ENCODE measurements around the gene TEX19. TPM values are rescaled to one million over a fixed set of nuclear protein-coding genes. Genes with fewer than 3 reads are reported as not detected.

The TEX19 gene
- total RNA-seq, 1 experiment from 2014 or later: 0.21 TPM

GRCh38 chr17:82344175-82344907 is 14.7 kb upstream of the TEX19 start:
- intact Hi-C loops (cut with micrococcal nuclease; ENCODE audit: unreplicated experiment) (no loop called here), in situ Hi-C loops (cut with HindIII; ENCODE audit: low pct_unique_long_range_greater_than_20kb, low sequenced_read_pairs) (loop anchor here (10.0 kb wide), 1 partner anchor 50 kb away; no protein-coding TSS in a partner anchor)
- DNase-seq (ENCODE audit: low read depth, low spot score) (no peak), ATAC-seq (no peak)
- Histone ChIP-seq H3K4me1 (ENCODE audit: control insufficient read depth, insufficient read depth, low read length) (peaks cover 42% of the 10 kb centered on the region), H3K4me3 (ENCODE audit: low read depth in 2 of 2, low read length in 2 of 2) (no peak overlapping the region), H3K36me3 (ENCODE audit: control insufficient read depth, insufficient read depth, low read length) (no peaks in the 10 kb centered on the region), H3K9me3 (ENCODE audit: control insufficient read depth, insufficient read depth, low read depth, low read length) (no peaks in the 10 kb centered on the region), H3K27ac (ENCODE audit: low read length) (no peak overlapping the region), H3K27me3 (ENCODE audit: control insufficient read depth, insufficient read depth, low read length) (no peaks in the 10 kb centered on the region)
- BruUV-seq (replicated peaks): no TSS peak
- TF ChIP-seq SIN3A (IDR thresholded peaks at IDR 0.05; ENCODE audit: borderline replicate concordance, insufficient read depth, low read depth, low read length): no peak
- no peak for TF ChIP-seq REST (IDR thresholded peaks at IDR 0.05; ENCODE audit: insufficient read depth in 1 of 2, low read depth in 2 of 2, low read length in 1 of 2)
- TF ChIP-seq POLR2AphosphoS5 (IDR thresholded peaks at IDR 0.05; ENCODE audit: low read depth, low read length): no peak
- TF ChIP-seq, protein P1, sequence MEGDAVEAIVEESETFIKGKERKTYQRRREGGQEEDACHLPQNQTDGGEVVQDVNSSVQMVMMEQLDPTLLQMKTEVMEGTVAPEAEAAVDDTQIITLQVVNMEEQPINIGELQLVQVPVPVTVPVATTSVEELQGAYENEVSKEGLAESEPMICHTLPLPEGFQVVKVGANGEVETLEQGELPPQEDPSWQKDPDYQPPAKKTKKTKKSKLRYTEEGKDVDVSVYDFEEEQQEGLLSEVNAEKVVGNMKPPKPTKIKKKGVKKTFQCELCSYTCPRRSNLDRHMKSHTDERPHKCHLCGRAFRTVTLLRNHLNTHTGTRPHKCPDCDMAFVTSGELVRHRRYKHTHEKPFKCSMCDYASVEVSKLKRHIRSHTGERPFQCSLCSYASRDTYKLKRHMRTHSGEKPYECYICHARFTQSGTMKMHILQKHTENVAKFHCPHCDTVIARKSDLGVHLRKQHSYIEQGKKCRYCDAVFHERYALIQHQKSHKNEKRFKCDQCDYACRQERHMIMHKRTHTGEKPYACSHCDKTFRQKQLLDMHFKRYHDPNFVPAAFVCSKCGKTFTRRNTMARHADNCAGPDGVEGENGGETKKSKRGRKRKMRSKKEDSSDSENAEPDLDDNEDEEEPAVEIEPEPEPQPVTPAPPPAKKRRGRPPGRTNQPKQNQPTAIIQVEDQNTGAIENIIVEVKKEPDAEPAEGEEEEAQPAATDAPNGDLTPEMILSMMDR (IDR thresholded peaks at IDR 0.05): no peak
- TF ChIP-seq TCF7L2 (IDR thresholded peaks at IDR 0.05; ENCODE audit: low read depth, low read length): no peak
- ChIA-PET POLR2A (interaction anchor here (0.7 kb wide), 1 partner anchor 73 kb away, joined by 4 read pairs; no protein-coding TSS in a partner anchor), CTCF (no interaction called here)

DNA sequence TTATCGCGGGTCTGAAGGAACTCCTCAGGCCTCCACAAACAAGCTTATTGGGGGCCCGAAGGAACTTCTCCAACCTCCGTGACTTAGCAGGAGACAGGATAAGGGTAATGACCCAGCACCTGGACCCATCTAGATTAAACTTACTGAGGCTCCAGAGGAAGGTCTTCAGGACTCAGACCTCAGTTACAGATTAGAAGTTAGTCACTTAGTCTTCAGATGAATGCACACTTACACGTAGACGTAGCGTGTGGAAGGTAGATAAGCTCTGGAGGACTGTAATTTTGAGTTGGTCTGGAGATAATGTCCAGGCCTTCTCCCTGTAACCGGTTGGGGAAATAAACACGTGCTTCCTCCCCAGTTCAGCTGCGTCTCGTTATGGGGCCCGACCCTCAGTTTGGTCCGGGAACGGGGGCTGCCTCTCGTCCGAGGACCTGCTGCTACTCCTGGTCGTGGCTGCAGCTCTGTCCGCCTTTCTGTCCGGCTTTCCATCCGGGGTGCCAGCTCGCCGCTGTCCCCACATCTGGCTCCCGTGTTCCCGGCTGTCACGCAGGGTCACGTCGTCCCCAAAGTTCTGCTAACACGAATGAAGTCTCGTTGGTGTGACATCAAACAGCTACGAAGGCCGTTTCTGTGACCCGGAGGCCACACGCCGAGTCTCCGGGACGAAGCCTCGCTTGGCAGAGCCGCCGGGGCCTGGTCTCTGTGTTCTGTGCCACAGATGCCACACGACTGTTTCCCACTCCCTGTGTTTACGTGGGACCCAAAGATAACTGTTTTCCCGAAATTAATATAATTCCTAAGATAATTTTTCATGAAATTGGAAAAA is 13.7 kb upstream of the TEX19 start:
- no peak overlapping the region for H3K4me3 ChIP-seq (ENCODE audit: low read depth in 2 of 2, low read length in 2 of 2)
- H3K4me1 ChIP-seq (ENCODE audit: control insufficient read depth, insufficient read depth, low read length): peaks cover 43% of the 10 kb centered on the region
- ChIA-PET CTCF (no interaction called here), POLR2A (no interaction called here)
- intact Hi-C loops (cut with micrococcal nuclease; ENCODE audit: unreplicated experiment): no loop called here
- ATAC-seq: no peak
- no peak for TF ChIP-seq SIN3A (IDR thresholded peaks at IDR 0.05; ENCODE audit: borderline replicate concordance, insufficient read depth, low read depth, low read length)
- TF ChIP-seq TCF7L2 (IDR thresholded peaks at IDR 0.05; ENCODE audit: low read depth, low read length): no peak
- no peak for TF ChIP-seq POLR2AphosphoS5 (IDR thresholded peaks at IDR 0.05; ENCODE audit: low read depth, low read length)
- TF ChIP-seq, protein P1 (IDR thresholded peaks at IDR 0.05): no peak
- no peak for TF ChIP-seq REST (IDR thresholded peaks at IDR 0.05; ENCODE audit: insufficient read depth in 1 of 2, low read depth in 2 of 2, low read length in 1 of 2)
- no peak for DNase-seq (ENCODE audit: low read depth, low spot score)
- no peaks in the 10 kb centered on the region for H3K36me3 ChIP-seq (ENCODE audit: control insufficient read depth, insufficient read depth, low read length)
- no TSS peak for BruUV-seq (replicated peaks)
- no peaks in the 10 kb centered on the region for H3K27me3 ChIP-seq (ENCODE audit: control insufficient read depth, insufficient read depth, low read length)
- H3K27ac ChIP-seq (ENCODE audit: low read length): no peak overlapping the region; the same call in 1 of the 2 replicates
- H3K9me3 ChIP-seq (ENCODE audit: control insufficient read depth, insufficient read depth, low read depth, low read length): no peaks in the 10 kb centered on the region
- in situ Hi-C loops (cut with HindIII; ENCODE audit: low pct_unique_long_range_greater_than_20kb, low sequenced_read_pairs): loop anchor here (5.0 to 10.0 kb wide), 2 partner anchors 51 to 72 kb away; partner anchors contain the start of genes HEXD and OGFOD3
